H9 (cell line): ENCODE data around the gene TBC1D20. TPM values are rescaled to one million over a fixed set of nuclear protein-coding genes. Genes with fewer than 3 reads are reported as not detected.

ENCODE experiments used
- DNase-seq: peaks from one replicate; pipeline ENCODE4 v3.0.0-alpha.2; 2017
- H2AFZ ChIP-seq: one replicate; pipeline ENCODE4 v1.6.1; 2013; ENCODE audit warnings: mild to moderate bottlenecking, low read length, control low read depth, moderate library complexity
- H2AK5ac ChIP-seq: 2 replicates; pipeline ENCODE4 v1.6.1; 2013; ENCODE audit warnings: low read length, control low read depth, mixed read lengths; ENCODE audit not compliant: insufficient read length
- H2BK120ac ChIP-seq: one replicate; pipeline ENCODE4 v1.6.1; 2013; ENCODE audit warnings: low read depth, mild to moderate bottlenecking, low read length, control low read depth, inconsistent platforms; ENCODE audit not compliant: poor library complexity, severe bottlenecking
- H2BK12ac ChIP-seq: 2 replicates; pipeline ENCODE4 v1.6.1; 2013; ENCODE audit warnings: low read length, control low read depth, mixed read lengths, low read depth; ENCODE audit not compliant: insufficient read length
- H2BK15ac ChIP-seq: 2 replicates; pipeline ENCODE4 v1.6.1; 2013; ENCODE audit warnings: low read depth, low read length, control low read depth
- H2BK20ac ChIP-seq: one replicate; pipeline ENCODE4 v1.6.1; 2013; ENCODE audit warnings: low read depth, mild to moderate bottlenecking, low read length, control low read depth, inconsistent platforms; ENCODE audit not compliant: poor library complexity, severe bottlenecking
- H2BK5ac ChIP-seq: 2 replicates; pipeline ENCODE4 v1.6.1; 2013; ENCODE audit warnings: low read length, control low read depth, mixed read lengths; ENCODE audit not compliant: insufficient read length
- H3K14ac ChIP-seq: 2 replicates; pipeline ENCODE4 v1.6.1; 2013; ENCODE audit warnings: low read length, control low read depth; ENCODE audit not compliant: insufficient read depth
- H3K18ac ChIP-seq: 2 replicates; pipeline ENCODE4 v1.6.1; 2013; ENCODE audit warnings: low read depth, mild to moderate bottlenecking, mixed read lengths, low read length, control low read depth; ENCODE audit not compliant: insufficient read length
- H3K23ac ChIP-seq: 2 replicates; pipeline ENCODE4 v1.6.1; 2013; ENCODE audit warnings: low read length, control low read depth, mixed read lengths, low read depth; ENCODE audit not compliant: insufficient read length
- H3K23me2 ChIP-seq: 2 replicates; pipeline ENCODE4 v1.6.1; 2013; ENCODE audit warnings: low read depth, mild to moderate bottlenecking, mixed read lengths, low read length, control low read depth; ENCODE audit not compliant: insufficient read length, poor library complexity, severe bottlenecking
- H3K27ac ChIP-seq: 2 replicates; pipeline ENCODE4 v1.5.1; 2013; ENCODE audit warnings: low read length, control low read depth, mixed read lengths, low read depth; ENCODE audit not compliant: insufficient read length
- H3K27me3 ChIP-seq: 2 replicates; pipeline ENCODE4 v1.6.1; 2013; ENCODE audit warnings: low read length, control low read depth, inconsistent platforms; ENCODE audit not compliant: insufficient read depth
- H3K4ac ChIP-seq: 2 replicates; pipeline ENCODE4 v1.6.1; 2013; ENCODE audit warnings: low read depth, mild to moderate bottlenecking, control low read depth, inconsistent platforms, low read length, moderate library complexity
- H3K4me1 ChIP-seq: 2 replicates; pipeline ENCODE4 v1.6.1; 2013; ENCODE audit warnings: low read length, control low read depth, inconsistent platforms; ENCODE audit not compliant: insufficient read depth
- H3K4me2 ChIP-seq: 2 replicates; pipeline ENCODE4 v1.6.1; 2013; ENCODE audit warnings: low read length, control low read depth, mixed read lengths; ENCODE audit not compliant: insufficient read length, insufficient read depth
- H3K56ac ChIP-seq: 2 replicates; pipeline ENCODE4 v1.6.1; 2013; ENCODE audit warnings: low read depth, mild to moderate bottlenecking, mixed read lengths, low read length, control low read depth; ENCODE audit not compliant: insufficient read length
- H3K79me1 ChIP-seq: 2 replicates; pipeline ENCODE4 v1.6.1; 2013; ENCODE audit warnings: low read depth, mild to moderate bottlenecking, moderate library complexity, low read length, control low read depth, inconsistent platforms; ENCODE audit not compliant: insufficient read depth, poor library complexity, severe bottlenecking
- H3K79me2 ChIP-seq: 2 replicates; pipeline ENCODE4 v1.6.1; 2013; ENCODE audit warnings: low read length, control low read depth, inconsistent platforms; ENCODE audit not compliant: insufficient read depth
- H3K9ac ChIP-seq: 2 replicates; pipeline ENCODE4 v1.6.1; 2013; ENCODE audit warnings: low read length, control low read depth, mixed read lengths; ENCODE audit not compliant: insufficient read length; ENCODE audit errors: extremely low read depth
- H3K9me3 ChIP-seq: one replicate; pipeline ENCODE4 v1.6.1; 2013; ENCODE audit warnings: low read depth, low read length, inconsistent platforms; ENCODE audit not compliant: control insufficient read depth
- H3T11ph ChIP-seq: one replicate; pipeline ENCODE4 v1.6.1; 2013; ENCODE audit warnings: mild to moderate bottlenecking, low read length, control low read depth, inconsistent platforms
- H4K20me1 ChIP-seq: one replicate; pipeline ENCODE4 v1.6.1; 2013; ENCODE audit not compliant: control insufficient read depth, insufficient read length, insufficient read depth
- H4K5ac ChIP-seq: 2 replicates; pipeline ENCODE4 v1.6.1; 2013; ENCODE audit warnings: low read depth, mild to moderate bottlenecking, mixed read lengths, low read length, control low read depth; ENCODE audit not compliant: insufficient read length
- H4K8ac ChIP-seq: replicated peaks from 2 replicates; pipeline ENCODE4 v1.6.1; 2013; ENCODE audit warnings: low read length, control low read depth, mixed read lengths, low read depth; ENCODE audit not compliant: insufficient read length
- H4K91ac ChIP-seq: 2 replicates; pipeline ENCODE4 v1.6.1; 2013; ENCODE audit warnings: low read depth, mild to moderate bottlenecking, moderate library complexity, mixed read lengths, low read length, control low read depth; ENCODE audit not compliant: insufficient read length
- H3K27ac Mint-ChIP-seq, 3 experiments: 2 replicates in 2 of 3; 3 replicates in 1 of 3; pipeline ENCODE4 v1.8.0; 2020 to 2021; ENCODE audit warnings: mixed read lengths in 3 of 3, mild to moderate bottlenecking in 1 of 3, moderate library complexity in 1 of 3
- H3K27me3 Mint-ChIP-seq: 2 replicates; pipeline ENCODE4 v1.8.0; 2021; ENCODE audit warnings: low read depth, mild to moderate bottlenecking, moderate library complexity, mixed read lengths
- H3K36me3 Mint-ChIP-seq, 3 experiments: 2 replicates in 2 of 3; 3 replicates in 1 of 3; pipeline ENCODE4 v1.8.0; 2020 to 2021; ENCODE audit warnings: low read depth in 3 of 3, mixed read lengths in 3 of 3; ENCODE audit not compliant: insufficient read depth in 1 of 3
- H3K4me1 Mint-ChIP-seq, 2 experiments: 2 replicates each; pipeline ENCODE4 v1.8.0; 2020; ENCODE audit warnings: mixed read lengths in 2 of 2
- H3K4me3 Mint-ChIP-seq, 2 experiments: 2 replicates in 1 of 2; 3 replicates in 1 of 2; pipeline ENCODE4 v1.8.0; 2020 to 2021; ENCODE audit warnings: mild to moderate bottlenecking in 2 of 2, mixed read lengths in 2 of 2, moderate library complexity in 1 of 2
- H3K9me3 Mint-ChIP-seq, 2 experiments: 2 replicates in 1 of 2; 3 replicates in 1 of 2; pipeline ENCODE4 v1.8.0; 2020; ENCODE audit warnings: mild to moderate bottlenecking in 2 of 2, mixed read lengths in 2 of 2, moderate library complexity in 1 of 2
- WGBS: extraction: QIAGEN DNeasy Blood & Tissue Kit; methylation state at CpG from one replicate; pipeline ENCODE4 v1.1.7; 2013; ENCODE audit warnings: missing lambda C conversion rate, low lambda C conversion rate, mixed read lengths; ENCODE audit not compliant: insufficient read length; ENCODE audit errors: extremely low coverage; 5-methylcytosine and 5-hydroxymethylcytosine counted together
- total RNA-seq: library from RNA; stranded (reverse); gene quantifications from 2 replicates; pipeline ENCODE4 v1.2.1, GENCODE V29; 2021
- TF ChIP-seq, protein P1 (sequence below): fragments of 200-600 bp; sonication (generic); conservative IDR thresholded peaks from 3 replicates; pipeline ENCODE4 v1.8.0; 2021; ENCODE audit warnings: antibody characterized with exemption, mild to moderate bottlenecking

The TBC1D20 gene
- total RNA-seq, 1 experiment from 2014 or later: 17.9 TPM

DNA sequence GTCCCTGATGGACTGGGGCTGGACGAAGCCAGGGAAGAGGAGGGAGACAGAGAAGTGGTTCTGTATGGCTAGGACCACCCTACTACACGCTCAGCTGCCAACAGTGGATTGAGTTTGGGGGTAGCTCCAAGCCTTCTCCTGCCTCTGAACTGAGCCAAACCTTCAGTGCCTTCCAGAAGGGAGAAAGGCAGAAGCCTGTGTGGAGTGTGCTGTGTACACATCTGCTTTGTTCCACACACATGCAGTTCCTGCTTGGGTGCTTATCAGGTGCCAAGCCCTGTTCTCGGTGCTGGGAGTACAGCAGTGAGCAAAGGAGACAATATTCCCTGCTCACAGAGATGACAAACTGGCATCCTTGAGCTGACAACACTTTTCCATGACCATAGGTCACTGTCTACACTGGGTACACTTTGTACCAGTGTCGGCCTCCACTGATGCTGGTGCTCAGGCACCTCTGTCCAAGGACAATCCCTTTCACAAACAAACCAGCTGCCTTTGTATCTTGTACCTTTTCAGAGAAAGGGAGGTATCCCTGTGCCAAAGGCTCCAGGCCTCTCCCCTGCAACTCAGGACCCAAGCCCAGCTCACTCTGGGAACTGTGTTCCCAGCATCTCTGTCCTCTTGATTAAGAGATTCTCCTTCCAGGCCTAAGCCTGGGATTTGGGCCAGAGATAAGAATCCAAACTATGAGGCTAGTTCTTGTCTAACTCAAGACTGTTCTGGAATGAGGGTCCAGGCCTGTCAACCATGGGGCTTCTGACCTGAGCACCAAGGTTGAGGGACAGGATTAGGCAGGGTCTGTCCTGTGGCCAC lies 65.5 kb downstream of the TBC1D20 start:
- no peak overlapping the region for H3T11ph ChIP-seq
- H3K27ac ChIP-seq: no peak overlapping the region
- no peak overlapping the region for H2AK5ac ChIP-seq
- Mint-ChIP-seq H3K4me3 (no peak overlapping the region), H3K27me3 (no peaks in the 10 kb centered on the region), H3K27ac (no peak overlapping the region), H3K4me1 (peaks cover 16% of the 10 kb centered on the region in 2 experiments), H3K36me3 (peaks cover 0 to 36% (median 14%) of the 10 kb centered on the region in 3 experiments; a peak in 5 of 7 replicates), H3K9me3 (no peaks in the 10 kb centered on the region)
- no peak for DNase-seq
- H3K23ac ChIP-seq: no peak overlapping the region
- H2BK15ac ChIP-seq: no peak overlapping the region
- no peak overlapping the region for H4K91ac ChIP-seq
- no peak overlapping the region for H2BK5ac ChIP-seq
- no peaks in the 10 kb centered on the region for H3K27me3 ChIP-seq
- H3K4ac ChIP-seq: no peak overlapping the region
- H2AFZ ChIP-seq: no peak overlapping the region
- no peaks in the 10 kb centered on the region for H3K23me2 ChIP-seq
- no peak overlapping the region for H4K5ac ChIP-seq
- no CpG with 5 or more reads among the region's 4 CpGs for WGBS
- no peak overlapping the region for H3K14ac ChIP-seq
- no peaks in the 10 kb centered on the region for H3K79me2 ChIP-seq
- H3K4me1 ChIP-seq: peaks cover 5% of the 10 kb centered on the region; the same call in 1 of the 2 replicates
- no peak overlapping the region for H3K56ac ChIP-seq
- no peak overlapping the region for H2BK20ac ChIP-seq
- no peak overlapping the region for H2BK12ac ChIP-seq
- H4K20me1 ChIP-seq: no peaks in the 10 kb centered on the region
- TF ChIP-seq, protein P1, sequence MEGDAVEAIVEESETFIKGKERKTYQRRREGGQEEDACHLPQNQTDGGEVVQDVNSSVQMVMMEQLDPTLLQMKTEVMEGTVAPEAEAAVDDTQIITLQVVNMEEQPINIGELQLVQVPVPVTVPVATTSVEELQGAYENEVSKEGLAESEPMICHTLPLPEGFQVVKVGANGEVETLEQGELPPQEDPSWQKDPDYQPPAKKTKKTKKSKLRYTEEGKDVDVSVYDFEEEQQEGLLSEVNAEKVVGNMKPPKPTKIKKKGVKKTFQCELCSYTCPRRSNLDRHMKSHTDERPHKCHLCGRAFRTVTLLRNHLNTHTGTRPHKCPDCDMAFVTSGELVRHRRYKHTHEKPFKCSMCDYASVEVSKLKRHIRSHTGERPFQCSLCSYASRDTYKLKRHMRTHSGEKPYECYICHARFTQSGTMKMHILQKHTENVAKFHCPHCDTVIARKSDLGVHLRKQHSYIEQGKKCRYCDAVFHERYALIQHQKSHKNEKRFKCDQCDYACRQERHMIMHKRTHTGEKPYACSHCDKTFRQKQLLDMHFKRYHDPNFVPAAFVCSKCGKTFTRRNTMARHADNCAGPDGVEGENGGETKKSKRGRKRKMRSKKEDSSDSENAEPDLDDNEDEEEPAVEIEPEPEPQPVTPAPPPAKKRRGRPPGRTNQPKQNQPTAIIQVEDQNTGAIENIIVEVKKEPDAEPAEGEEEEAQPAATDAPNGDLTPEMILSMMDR: no peak
- H3K79me1 ChIP-seq: no peaks in the 10 kb centered on the region
- no peak overlapping the region for H3K18ac ChIP-seq
- no peak overlapping the region for H2BK120ac ChIP-seq
- no peak overlapping the region for H3K9ac ChIP-seq
- no peak overlapping the region for H4K8ac ChIP-seq
- H3K4me2 ChIP-seq: no peak overlapping the region
- no peaks in the 10 kb centered on the region for H3K9me3 ChIP-seq
